OCI-LY1 (cell line): ENCODE data around the gene MAP3K8.

Source experiments
- H2AFZ ChIP-seq: fragments of 200-600 bp; sonication (generic), shearing (Covaris generic); 2 replicates; pipeline ENCODE4 v1.6.0; 2014; ENCODE audit warnings: antibody characterized with exemption, mild to moderate bottlenecking, low read length
- H3F3A ChIP-seq: fragments of 200-600 bp; sonication (generic), shearing (Covaris generic); 2 replicates; pipeline ENCODE4 v1.6.0; 2014; ENCODE audit warnings: mild to moderate bottlenecking, antibody characterized with exemption, low read length, moderate library complexity; ENCODE audit not compliant: insufficient read depth
- H3K27ac ChIP-seq: fragments of 200-600 bp; sonication (generic); 2 replicates; pipeline ENCODE4 v1.5.1; 2014; ENCODE audit warnings: low read length, mixed run types, mild to moderate bottlenecking, low read depth; ENCODE audit not compliant: poor library complexity, severe bottlenecking
- H3K27me3 ChIP-seq: fragments of 200-600 bp; sonication (generic); 2 replicates; pipeline ENCODE4 v1.6.0; 2014; ENCODE audit warnings: antibody characterized with exemption, mild to moderate bottlenecking, low read length, moderate library complexity; ENCODE audit not compliant: insufficient read depth
- H3K36me3 ChIP-seq: fragments of 200-600 bp; sonication (generic); 2 replicates; pipeline ENCODE4 v1.6.1; 2014; ENCODE audit warnings: mild to moderate bottlenecking, antibody characterized with exemption, low read length, moderate library complexity, mixed read lengths; ENCODE audit not compliant: insufficient read depth
- H3K4me1 ChIP-seq: fragments of 200-600 bp; sonication (generic); 2 replicates; pipeline ENCODE4 v1.5.1; 2014; ENCODE audit warnings: mild to moderate bottlenecking, low read length, moderate library complexity; ENCODE audit not compliant: insufficient read depth, severe bottlenecking
- H3K4me2 ChIP-seq: fragments of 200-600 bp; sonication (generic), shearing (Covaris generic); 2 replicates; pipeline ENCODE4 v1.6.1; 2014; ENCODE audit warnings: low read length
- H3K4me3 ChIP-seq: fragments of 200-600 bp; sonication (generic); 2 replicates; pipeline ENCODE4 v1.5.1; 2014; ENCODE audit warnings: low read length, low read depth, mild to moderate bottlenecking, mixed read lengths; ENCODE audit not compliant: poor library complexity, severe bottlenecking
- H3K79me2 ChIP-seq: fragments of 200-600 bp; shearing (Covaris generic); 2 replicates; pipeline ENCODE4 v1.6.1; 2016; ENCODE audit warnings: mixed run types, low read length, mixed read lengths; ENCODE audit not compliant: insufficient read depth
- H3K9ac ChIP-seq: fragments of 200-600 bp; sonication (generic), shearing (Covaris generic); 2 replicates; pipeline ENCODE4 v1.6.1; 2014; ENCODE audit warnings: mild to moderate bottlenecking, low read length, mixed read lengths
- H3K9me2 ChIP-seq: fragments of 200-600 bp; sonication (generic), shearing (Covaris generic); 2 replicates; pipeline ENCODE4 v1.6.1; 2014; ENCODE audit warnings: low read depth, mild to moderate bottlenecking, low read length, mixed read lengths
- H3K9me3 ChIP-seq: fragments of 200-600 bp; shearing (Covaris generic); 2 replicates; pipeline ENCODE4 v1.6.1; 2014; ENCODE audit warnings: low read length, mixed read lengths
- H4K20me1 ChIP-seq: fragments of 200-600 bp; sonication (generic), shearing (Covaris generic); 2 replicates; pipeline ENCODE4 v1.6.0; 2016; ENCODE audit warnings: mild to moderate bottlenecking, low read length; ENCODE audit not compliant: insufficient read depth
- EZH2 ChIP-seq: fragments of 200-600 bp; sonication (generic), shearing (Covaris generic); IDR thresholded peaks from 2 replicates; pipeline ENCODE4 v1.8.0; 2017; ENCODE audit warnings: borderline replicate concordance, mixed run types, mild to moderate bottlenecking, antibody characterized with exemption, low read length, moderate library complexity, mixed read lengths
- TF ChIP-seq, protein P1 (sequence below): fragments of 200-600 bp; sonication (generic), shearing (Covaris generic); IDR thresholded peaks from 2 replicates; pipeline ENCODE4 v1.5.1; 2017; ENCODE audit warnings: mild to moderate bottlenecking, antibody characterized with exemption, low read length, moderate library complexity, mixed read lengths

Gene MAP3K8

DNA sequence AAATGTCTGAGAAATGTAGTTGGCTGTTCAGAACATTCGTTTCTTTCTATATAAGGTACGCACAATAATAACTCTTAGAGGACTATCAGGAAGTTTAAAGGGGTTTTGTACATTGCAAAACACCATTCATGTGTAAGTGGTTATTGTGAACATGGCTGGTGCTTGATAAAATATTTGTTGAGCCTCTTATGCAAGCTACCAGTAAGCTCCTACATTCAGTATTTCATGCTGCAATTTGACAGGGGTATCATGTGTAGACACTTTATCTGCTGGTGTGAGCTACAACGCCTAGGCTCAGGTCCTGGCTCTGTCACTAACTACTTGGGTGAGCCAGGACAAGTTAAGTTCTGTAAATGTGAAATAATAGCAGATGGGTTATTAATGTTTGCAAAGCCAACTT is 75.5 kb downstream of the MAP3K8 start:
- Histone ChIP-seq H3K27ac (peak overlapping the region; percentile 69), H3F3A (no peaks in the 10 kb centered on the region), H3K4me2 (no peak overlapping the region; the same call in 1 of the 2 replicates), H3K36me3 (no peaks in the 10 kb centered on the region), H2AFZ (no peak overlapping the region), H4K20me1 (no peaks in the 10 kb centered on the region), H3K4me3 (no peak overlapping the region), H3K27me3 (no peaks in the 10 kb centered on the region), H3K9me3 (no peaks in the 10 kb centered on the region), H3K9ac (no peak overlapping the region; the same call in 1 of the 2 replicates), H3K9me2 (no peaks in the 10 kb centered on the region), H3K4me1 (peaks cover 68% of the 10 kb centered on the region), H3K79me2 (no peaks in the 10 kb centered on the region)
- TF ChIP-seq, protein P1, sequence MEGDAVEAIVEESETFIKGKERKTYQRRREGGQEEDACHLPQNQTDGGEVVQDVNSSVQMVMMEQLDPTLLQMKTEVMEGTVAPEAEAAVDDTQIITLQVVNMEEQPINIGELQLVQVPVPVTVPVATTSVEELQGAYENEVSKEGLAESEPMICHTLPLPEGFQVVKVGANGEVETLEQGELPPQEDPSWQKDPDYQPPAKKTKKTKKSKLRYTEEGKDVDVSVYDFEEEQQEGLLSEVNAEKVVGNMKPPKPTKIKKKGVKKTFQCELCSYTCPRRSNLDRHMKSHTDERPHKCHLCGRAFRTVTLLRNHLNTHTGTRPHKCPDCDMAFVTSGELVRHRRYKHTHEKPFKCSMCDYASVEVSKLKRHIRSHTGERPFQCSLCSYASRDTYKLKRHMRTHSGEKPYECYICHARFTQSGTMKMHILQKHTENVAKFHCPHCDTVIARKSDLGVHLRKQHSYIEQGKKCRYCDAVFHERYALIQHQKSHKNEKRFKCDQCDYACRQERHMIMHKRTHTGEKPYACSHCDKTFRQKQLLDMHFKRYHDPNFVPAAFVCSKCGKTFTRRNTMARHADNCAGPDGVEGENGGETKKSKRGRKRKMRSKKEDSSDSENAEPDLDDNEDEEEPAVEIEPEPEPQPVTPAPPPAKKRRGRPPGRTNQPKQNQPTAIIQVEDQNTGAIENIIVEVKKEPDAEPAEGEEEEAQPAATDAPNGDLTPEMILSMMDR = no peak
- no peak for TF ChIP-seq EZH2

DNA sequence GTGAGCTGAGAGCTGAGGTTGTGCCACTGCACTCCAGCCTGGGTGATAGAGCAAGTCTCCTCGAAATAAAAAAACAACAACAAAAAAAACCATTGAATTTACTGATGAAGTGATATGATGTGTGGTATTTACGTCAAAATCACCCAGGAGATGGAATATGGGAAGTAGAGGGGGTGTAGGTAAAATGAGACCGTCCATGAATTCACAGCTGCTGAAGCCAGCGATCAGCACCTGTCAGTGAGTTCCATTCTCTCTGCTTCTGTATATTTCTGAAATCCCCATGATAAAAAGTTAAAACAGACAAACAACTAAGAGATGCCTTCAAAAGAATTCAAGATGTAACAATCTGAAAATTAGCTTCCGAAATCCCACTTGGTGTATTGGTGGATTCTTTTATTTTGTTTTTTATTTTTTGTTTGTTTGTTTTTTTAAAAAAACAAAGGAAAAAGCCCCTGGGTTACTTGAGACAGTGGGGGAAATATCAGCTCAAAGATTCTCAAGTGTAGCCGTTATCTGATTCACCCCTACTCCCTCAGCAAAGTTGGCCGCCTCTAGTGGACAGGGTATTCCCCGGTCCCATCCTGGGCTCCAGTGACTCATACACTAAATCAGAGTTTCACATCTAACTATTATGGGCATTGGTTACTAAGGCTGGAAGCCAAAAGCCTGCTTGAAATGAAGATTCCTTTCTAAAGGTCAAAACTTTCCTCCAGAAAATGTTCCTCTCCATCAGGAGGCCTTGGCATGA is 76.4 kb downstream of the MAP3K8 start:
- peaks cover 64% of the 10 kb centered on the region for H3K4me1 ChIP-seq
- peak overlapping the region; percentile 10 for H3K4me3 ChIP-seq
- no peaks in the 10 kb centered on the region for H3K79me2 ChIP-seq
- H3F3A ChIP-seq = no peaks in the 10 kb centered on the region
- no peaks in the 10 kb centered on the region for H3K27me3 ChIP-seq
- peak overlapping the region; percentile 28; the same call in 1 of the 2 replicates for H3K4me2 ChIP-seq
- no peaks in the 10 kb centered on the region for H3K36me3 ChIP-seq
- peak overlapping the region; percentile 69 for H3K27ac ChIP-seq
- TF ChIP-seq, protein P1 = no peak
- no peak for TF ChIP-seq EZH2
- H3K9me3 ChIP-seq = no peaks in the 10 kb centered on the region
- H3K9ac ChIP-seq = no peak overlapping the region; the same call in 1 of the 2 replicates
- no peaks in the 10 kb centered on the region for H4K20me1 ChIP-seq
- H3K9me2 ChIP-seq = no peaks in the 10 kb centered on the region
- H2AFZ ChIP-seq = no peak overlapping the region

DNA sequence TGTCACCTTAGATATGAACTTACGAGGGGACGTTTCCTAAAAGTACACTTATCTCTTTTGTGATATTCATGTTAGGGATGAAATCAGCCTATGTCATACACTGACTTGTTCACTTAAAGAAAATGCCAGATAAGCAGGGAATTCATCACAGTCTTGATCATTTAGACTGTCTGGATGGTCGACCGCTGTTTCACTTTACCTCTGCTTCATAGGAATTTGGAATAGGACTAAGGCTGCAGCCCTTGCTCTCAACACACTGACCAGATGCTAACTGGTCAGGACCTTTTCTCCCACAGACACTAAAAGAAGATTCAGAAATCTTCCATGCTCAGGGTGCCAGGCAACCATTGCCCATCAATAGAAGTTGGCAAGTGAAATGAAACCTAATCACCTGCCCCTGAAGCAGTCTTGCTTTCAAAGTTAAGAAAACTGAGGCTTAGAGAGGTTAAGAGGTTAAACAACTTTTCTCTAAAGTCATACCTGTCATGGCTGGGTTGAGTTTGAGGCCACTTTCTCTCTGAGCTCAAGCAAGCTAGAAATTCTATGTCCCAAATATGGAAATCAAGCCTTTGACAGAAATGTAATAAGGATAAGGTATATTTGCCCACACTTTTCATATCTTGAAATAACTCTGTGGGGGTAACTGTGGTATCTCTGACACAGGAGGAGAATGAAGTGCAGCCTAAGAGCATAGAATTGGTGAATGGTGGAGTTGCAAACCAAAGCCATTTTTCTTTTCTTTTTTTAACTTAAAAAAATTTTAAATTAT is 77.1 kb downstream of the MAP3K8 start:
- Histone ChIP-seq H3K36me3 (no peaks in the 10 kb centered on the region), H3K27me3 (no peaks in the 10 kb centered on the region), H3K9me2 (no peaks in the 10 kb centered on the region), H3K4me1 (peaks cover 57% of the 10 kb centered on the region), H3K79me2 (no peaks in the 10 kb centered on the region), H3K9me3 (no peaks in the 10 kb centered on the region), H2AFZ (no peak overlapping the region), H3K9ac (peak overlapping the region; percentile 17; the same call in 1 of the 2 replicates), H3K27ac (peak overlapping the region; percentile 69), H4K20me1 (no peaks in the 10 kb centered on the region), H3K4me2 (peak overlapping the region; percentile 27; the same call in 1 of the 2 replicates), H3F3A (no peaks in the 10 kb centered on the region), H3K4me3 (no peak overlapping the region)
- no peak for TF ChIP-seq EZH2
- TF ChIP-seq, protein P1 = no peak
